ENCODE measurements around the gene KAT5.
"Not testable (repeated sequence)": the region's sequence is repeated elsewhere in the genome, so short reads cannot be mapped to it uniquely, and the experiment has no call there.

Gene KAT5

DNA sequence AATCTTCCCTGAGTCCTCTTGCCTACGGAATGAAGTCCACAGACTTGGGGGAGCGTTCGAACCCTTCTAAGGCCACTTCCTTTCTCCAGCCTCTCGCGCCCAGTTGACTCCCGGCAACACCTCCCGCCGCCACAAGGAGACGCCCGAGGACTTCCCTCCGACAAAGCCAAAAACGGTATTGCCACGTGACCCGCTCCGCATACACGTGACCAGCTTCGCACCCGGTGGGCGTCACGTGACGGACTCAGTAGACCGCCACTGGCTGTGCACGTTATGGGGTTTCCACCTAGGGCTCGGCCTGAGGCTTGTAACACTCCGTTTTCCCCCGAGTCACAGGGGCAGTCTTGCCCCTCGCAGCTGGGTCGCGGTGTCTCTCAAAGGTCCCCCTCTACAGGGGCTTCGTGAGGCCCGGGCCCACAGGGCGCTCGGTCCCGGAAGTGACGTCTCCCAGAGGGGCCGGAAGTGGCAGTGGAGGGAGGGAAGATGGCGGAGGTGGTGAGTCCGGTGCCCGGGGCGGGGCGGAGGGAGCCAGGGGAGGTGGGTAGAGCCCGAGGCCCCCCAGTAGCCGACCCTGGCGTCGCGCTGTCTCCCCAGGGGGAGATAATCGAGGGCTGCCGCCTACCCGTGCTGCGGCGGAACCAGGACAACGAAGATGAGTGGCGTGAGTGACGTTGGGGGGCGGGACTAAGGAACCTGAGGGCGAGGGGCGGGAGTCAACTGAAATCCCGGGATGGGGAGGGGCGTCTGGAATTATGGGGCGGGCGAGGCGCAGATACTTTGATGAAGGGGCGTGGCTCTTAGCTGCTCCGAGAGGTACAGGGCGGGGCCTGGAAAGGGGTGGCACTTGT lies at the start of gene KAT5:
Gene KAT5 (plus strand): TSS at position 468 of the 848 bp plus-strand sequence. CDS start 16 bp downstream, at position 484.
- in situ Hi-C loops (cut with MboI; ENCODE audit: low pct_unique_long_range_greater_than_20kb, low sequenced_read_pairs): no loop called here

DNA sequence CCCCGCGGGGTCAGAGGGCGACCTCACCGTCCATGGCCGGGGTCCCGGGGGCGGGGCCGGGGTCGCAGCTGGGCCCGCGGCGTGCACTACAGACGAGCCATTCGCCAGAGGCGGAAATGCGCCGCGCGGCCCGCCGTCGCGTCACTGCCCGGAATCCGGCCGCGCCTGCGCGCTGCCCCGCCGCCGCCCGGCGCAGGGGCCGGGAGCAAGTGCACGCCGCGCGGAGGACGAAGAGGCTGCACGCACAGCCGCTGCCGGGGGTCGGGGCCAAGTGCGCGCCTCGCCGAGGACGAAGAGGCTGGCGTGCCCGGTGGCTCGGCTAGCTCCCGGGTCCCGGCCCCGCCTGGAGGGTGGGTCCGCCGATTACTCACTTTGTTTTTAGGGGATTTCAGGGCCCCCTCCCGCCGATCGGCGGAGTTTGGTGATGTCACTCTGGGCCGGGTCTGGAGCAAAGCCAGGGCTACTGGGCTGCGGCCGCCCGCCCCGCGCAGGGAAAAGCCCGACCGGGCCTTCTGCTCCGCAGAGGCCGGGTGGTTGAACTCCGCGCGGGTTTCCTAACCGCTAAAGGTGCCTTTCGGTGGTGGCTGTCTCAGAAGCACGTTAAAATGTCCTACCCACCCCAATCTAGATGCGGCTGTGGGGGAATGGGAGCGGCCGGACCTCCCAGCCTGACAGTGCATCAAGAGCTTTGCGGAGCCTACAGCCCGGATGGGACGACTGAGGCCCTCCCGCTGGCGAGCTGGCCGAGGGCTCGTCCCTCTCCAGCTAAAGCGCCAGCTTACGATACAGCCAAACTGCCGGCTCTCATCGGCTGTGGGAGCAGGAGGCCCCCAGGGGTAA lies 49.0 kb upstream of the KAT5 start, which contains the start of gene RELA:
Gene RELA (minus strand): TSS at position 118 of the 840 bp plus-strand sequence. CDS start 84 bp downstream, at position 34.
- peak; percentile 90 for DNase-seq
- in situ Hi-C loops (cut with MboI; ENCODE audit: low pct_unique_long_range_greater_than_20kb, low sequenced_read_pairs): no loop called here

More for the DNA sequence above, at the start of gene KAT5:
- DNase-seq: peak; percentile 99

DNA sequence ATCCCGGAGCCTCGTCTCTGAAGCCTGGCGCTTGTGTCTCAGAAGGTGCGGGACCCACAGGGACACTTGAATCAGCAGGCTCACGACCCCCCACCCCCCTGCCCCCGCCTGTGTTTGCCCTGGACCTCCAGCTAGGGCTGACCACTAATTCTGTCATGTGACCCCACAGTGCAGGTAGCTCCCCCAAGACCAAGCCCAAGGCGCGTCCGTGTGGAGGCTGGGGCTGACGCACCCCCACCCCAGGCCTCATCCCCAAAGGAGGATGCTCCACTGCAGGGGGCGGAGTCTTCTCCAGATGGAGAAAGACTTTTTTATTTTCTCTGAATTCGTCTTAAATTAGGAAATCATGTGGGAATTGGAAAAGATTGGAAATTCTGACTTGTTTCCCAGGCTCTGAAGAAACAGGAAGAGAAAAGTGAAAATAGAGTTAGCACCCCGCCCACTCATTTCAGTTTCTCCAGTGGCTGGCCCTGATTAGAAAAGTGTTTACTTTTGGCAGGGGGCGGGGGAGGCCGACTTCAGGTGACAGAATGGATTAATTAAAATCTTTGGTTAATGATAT lies 48.3 kb upstream of the KAT5 start:
- DNase-seq: peak; percentile 23
- in situ Hi-C loops (cut with MboI; ENCODE audit: low pct_unique_long_range_greater_than_20kb, low sequenced_read_pairs): no loop called here

GRCh38 chr11:65672180-65672860 lies 39.7 kb upstream of the KAT5 start:
- DNase-seq: no peak
- in situ Hi-C loops (cut with MboI; ENCODE audit: low pct_unique_long_range_greater_than_20kb, low sequenced_read_pairs): no loop called here

GRCh38 chr11:65672982-65673381 lies 39.1 kb upstream of the KAT5 start:
- in situ Hi-C loops (cut with MboI; ENCODE audit: low pct_unique_long_range_greater_than_20kb, low sequenced_read_pairs): no loop called here

DNA sequence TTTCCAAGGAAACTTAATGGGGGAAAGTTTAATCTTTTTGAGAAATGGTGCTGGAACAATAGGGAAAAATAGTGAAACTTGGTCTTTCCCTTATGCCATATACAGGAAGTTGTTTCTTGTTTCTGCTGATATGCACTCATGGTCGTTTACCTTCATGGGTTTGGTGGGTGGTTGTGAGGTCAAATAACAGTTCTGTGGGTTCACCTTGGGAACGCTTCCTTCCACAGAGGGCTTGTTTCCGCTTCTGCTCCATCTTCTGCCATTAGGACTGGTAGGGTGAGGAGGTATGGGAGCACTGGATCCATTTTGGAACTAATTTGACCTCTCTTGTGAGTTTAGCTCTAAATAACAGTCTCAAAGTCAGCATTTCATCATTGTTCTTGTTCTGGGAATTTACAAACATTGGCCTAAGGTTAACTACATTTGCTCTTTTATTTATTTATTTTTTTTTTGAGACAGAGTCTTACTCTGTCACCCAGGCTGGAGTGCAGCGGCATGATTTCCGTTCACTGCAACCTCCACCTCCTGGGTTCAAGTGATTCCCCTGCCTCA lies 31.8 kb upstream of the KAT5 start:
- DNase-seq: no peak
- in situ Hi-C loops (cut with MboI; ENCODE audit: low pct_unique_long_range_greater_than_20kb, low sequenced_read_pairs): no loop called here

More at GRCh38 chr11:65672982-65673381, 39.1 kb upstream of the KAT5 start:
- DNase-seq: no peak

DNA sequence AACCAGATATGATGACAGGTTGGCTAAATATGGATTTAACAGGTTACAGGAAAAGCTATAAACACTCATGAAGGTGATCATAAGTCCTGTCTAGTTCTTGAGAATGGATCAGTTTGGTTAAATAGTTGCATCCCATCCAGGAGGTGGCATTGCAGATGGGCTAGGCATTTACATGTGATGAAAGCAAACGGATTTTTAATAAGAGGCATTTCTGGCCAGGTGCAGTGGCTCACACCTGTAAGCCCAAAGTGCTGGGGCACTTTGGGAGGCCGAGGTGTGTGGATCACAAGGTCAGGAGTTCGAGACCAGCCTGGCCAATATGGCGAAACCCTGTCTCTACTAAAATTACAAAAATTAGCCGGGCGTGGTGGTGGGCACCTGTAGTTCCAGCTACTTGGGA lies 28.6 kb upstream of the KAT5 start:
- in situ Hi-C loops (cut with MboI; ENCODE audit: low pct_unique_long_range_greater_than_20kb, low sequenced_read_pairs); DNase-seq: not testable (repeated sequence)

- no peak for DNase-seq
- in situ Hi-C loops (cut with MboI; ENCODE audit: low pct_unique_long_range_greater_than_20kb, low sequenced_read_pairs): no loop called here
Measured at GRCh38 chr11:65685981-65686380, 26.1 kb upstream of the KAT5 start.

- in situ Hi-C loops (cut with MboI; ENCODE audit: low pct_unique_long_range_greater_than_20kb, low sequenced_read_pairs); DNase-seq: not testable (repeated sequence)
Measured at GRCh38 chr11:65691847-65692246, 20.2 kb upstream of the KAT5 start.

- no peak for DNase-seq
- in situ Hi-C loops (cut with MboI; ENCODE audit: low pct_unique_long_range_greater_than_20kb, low sequenced_read_pairs): no loop called here
Measured at GRCh38 chr11:65692367-65692766, 19.7 kb upstream of the KAT5 start.

DNA sequence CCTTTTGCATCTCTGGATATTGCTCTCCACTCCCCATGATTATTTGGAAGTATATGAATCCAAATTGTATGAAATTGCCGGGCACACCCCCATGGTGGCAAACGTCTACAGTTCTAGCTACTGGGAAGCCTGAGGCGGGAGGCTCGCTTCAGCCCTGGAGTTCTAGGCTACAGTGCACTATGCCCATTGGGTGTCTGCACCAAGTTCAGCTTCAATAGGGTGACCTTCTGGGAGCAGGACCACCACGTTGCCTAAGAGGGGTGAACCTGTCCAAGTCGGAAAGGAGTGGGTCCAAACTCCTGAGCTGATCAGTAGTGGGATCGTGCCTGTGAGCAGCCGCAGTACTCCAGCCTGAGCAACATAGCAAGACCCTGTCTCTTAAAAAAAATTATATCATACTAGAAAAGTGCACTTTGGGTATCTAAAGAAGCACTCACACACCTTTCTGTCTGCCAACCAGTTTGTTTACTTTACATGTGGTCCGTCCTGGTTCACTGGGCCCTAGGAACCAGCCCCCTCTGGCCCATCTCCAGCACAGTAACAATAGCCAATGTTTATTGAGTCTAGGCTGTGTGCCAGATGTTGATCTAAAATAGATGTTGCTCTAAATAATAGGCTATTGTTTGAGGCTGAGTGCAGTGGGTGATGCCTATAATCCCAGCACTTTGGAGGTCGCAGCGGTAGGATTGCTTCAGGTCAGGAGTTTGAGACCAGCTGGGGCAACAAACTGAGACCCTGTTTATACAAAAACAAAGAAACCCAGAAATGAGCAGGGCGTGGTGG lies 16.4 kb upstream of the KAT5 start:
- DNase-seq: no peak
- in situ Hi-C loops (cut with MboI; ENCODE audit: low pct_unique_long_range_greater_than_20kb, low sequenced_read_pairs): no loop called here

DNA sequence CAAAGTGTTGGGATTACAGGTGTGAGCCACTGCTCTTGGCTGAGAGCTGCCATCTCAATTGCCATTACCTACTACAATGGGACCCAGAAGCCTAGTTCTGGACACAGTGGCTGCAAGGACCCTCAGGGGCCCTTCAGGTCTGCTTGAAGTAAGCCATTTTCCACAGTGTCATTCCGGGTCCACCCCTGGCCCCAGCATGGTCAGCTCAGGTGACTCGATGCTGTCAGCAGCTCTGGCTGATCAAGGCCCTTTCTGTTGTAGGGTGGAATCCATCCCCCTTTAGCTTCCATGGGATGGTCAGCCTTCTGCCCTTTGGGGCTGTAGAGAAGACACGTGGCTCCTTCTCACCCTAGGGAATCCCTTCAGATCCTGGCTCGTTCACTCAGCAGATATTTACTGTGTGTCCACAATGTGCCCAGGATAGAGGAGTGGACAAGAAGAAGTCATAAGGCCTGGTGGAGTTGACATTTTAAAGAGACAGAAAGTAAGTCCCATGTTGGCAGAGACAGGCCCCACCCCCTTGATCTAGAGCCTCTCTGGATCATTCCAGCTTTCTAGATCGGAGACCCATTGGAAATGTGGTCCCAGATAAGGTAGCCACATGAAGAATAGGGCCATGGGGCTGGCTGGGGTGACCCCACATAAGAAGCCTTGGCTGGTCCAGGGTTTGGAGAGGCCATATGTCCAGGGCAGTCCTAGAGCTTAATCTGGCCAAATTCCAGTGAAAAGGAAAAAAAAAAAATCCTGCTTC lies 15.1 kb upstream of the KAT5 start:
- DNase-seq: no peak
- in situ Hi-C loops (cut with MboI; ENCODE audit: low pct_unique_long_range_greater_than_20kb, low sequenced_read_pairs): no loop called here

- in situ Hi-C loops (cut with MboI; ENCODE audit: low pct_unique_long_range_greater_than_20kb, low sequenced_read_pairs): no loop called here
- no peak for DNase-seq
Measured at GRCh38 chr11:65698205-65698604, 13.8 kb upstream of the KAT5 start.

GRCh38 chr11:65699306-65699705 lies 12.7 kb upstream of the KAT5 start:
- DNase-seq: no peak
- in situ Hi-C loops (cut with MboI; ENCODE audit: low pct_unique_long_range_greater_than_20kb, low sequenced_read_pairs): no loop called here

- in situ Hi-C loops (cut with MboI; ENCODE audit: low pct_unique_long_range_greater_than_20kb, low sequenced_read_pairs): no loop called here
- DNase-seq: peak; percentile 71
Measured at GRCh38 chr11:65700399-65700798, 11.7 kb upstream of the KAT5 start.

DNA sequence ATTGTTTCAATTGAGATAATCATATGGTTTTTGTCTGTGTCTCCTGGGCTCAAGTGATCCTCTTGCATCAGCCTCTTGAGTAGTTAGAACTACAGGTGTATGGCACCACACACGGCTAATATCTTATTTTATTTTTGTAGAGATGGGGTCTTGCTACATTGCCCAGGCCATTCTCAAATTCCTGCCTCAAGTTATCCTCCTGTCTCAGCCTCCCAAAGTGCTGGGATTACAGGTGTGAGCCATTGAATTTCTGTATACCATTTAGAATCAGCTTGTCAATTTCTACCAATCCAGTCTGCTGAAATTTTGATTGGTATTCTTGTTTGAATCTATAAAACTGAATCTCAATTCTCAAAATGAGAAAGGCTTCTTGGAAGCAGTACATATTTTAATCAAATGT lies 10.4 kb upstream of the KAT5 start:
- DNase-seq: no peak
- in situ Hi-C loops (cut with MboI; ENCODE audit: low pct_unique_long_range_greater_than_20kb, low sequenced_read_pairs): no loop called here

DNA sequence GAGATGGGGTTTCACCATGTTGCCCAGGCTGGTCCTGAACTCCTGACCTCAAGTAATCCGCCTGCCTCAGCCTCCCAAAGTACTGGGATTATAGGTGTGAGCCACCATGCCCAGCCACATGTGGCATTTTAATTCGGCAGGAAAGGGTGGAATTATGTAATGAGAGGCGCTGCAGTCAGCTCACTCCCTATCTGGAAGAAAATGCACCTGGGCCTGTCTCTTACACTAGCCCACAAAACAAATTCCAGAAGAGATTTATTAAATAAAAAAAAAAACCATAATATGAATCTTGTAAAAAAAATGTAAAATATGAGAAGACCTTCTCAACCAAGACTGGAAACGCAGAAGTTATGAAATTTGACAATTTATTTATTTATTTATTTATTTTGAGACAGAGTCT lies 8.2 kb upstream of the KAT5 start:
- in situ Hi-C loops (cut with MboI; ENCODE audit: low pct_unique_long_range_greater_than_20kb, low sequenced_read_pairs): no loop called here

More for the DNA sequence above, 8.2 kb upstream of the KAT5 start:
- DNase-seq: no peak
